ENCODE data around the gene TLR4.

Gene TLR4

DNA sequence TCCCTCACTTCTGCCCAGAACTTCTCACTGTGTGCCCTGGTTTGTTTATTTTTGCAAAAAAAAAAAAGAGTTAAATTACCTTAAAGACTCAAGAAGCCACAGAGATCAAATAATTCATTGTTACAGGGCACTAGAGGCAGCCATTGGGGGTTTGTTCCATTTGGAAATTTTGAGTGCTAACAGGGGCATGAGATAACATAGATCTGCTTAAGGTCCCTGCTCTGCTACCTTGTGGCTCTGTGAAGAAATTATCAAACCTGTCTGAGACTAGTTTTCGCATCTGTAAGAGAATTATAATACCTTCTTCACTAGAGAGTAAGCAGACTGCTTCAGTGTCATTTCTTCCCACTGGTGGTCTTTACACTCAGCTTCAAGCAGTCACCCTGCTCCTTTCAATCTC is 394 bp downstream of the TLR4 start:
- TF ChIP-seq, protein P1, sequence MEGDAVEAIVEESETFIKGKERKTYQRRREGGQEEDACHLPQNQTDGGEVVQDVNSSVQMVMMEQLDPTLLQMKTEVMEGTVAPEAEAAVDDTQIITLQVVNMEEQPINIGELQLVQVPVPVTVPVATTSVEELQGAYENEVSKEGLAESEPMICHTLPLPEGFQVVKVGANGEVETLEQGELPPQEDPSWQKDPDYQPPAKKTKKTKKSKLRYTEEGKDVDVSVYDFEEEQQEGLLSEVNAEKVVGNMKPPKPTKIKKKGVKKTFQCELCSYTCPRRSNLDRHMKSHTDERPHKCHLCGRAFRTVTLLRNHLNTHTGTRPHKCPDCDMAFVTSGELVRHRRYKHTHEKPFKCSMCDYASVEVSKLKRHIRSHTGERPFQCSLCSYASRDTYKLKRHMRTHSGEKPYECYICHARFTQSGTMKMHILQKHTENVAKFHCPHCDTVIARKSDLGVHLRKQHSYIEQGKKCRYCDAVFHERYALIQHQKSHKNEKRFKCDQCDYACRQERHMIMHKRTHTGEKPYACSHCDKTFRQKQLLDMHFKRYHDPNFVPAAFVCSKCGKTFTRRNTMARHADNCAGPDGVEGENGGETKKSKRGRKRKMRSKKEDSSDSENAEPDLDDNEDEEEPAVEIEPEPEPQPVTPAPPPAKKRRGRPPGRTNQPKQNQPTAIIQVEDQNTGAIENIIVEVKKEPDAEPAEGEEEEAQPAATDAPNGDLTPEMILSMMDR (IDR thresholded peaks at IDR 0.05; ENCODE audit: insufficient read depth, low read length, missing control alignments), result no peak
- POLR2A ChIA-PET, result interaction anchor here (0.9 to 1.5 kb wide), 2 partner anchors 10 to 15 kb away, joined by 4 read pairs; no protein-coding TSS in a partner anchor
- H3K4me3 ChIP-seq (ENCODE audit: low read depth, low read length), result peak overlapping the region; percentile 45

DNA sequence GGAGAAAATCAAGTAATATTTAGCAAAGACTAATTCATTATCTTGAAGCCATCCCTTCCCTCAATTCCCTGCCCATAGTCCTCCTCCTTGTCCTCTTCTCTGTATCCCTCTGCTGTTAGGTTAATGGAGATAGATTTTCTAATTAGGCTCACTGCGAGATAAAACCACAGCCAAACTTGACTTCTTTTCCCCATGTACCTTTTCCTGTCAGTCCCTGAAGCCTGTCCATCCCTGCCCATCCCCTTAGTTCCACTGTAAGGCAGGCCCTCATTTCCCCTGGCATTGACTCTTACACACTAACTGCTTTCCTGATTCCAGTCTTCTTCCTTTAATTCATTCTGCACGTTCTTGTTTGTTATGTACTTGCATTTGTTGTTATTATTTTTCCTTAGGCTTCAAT is 1.2 kb downstream of the TLR4 start:
- POLR2A ChIA-PET, result interaction anchor here (0.5 kb wide), 1 partner anchor 1241 kb away, joined by 3 read pairs; no protein-coding TSS in a partner anchor
- H3K4me3 ChIP-seq (ENCODE audit: low read depth, low read length), result 0 out of 2 replicates have a peak overlapping the region, but pooled peaks have one; percentile 45
- no peak for DNase-seq (ENCODE audit: low read depth, low spot score)
- CTCF ChIA-PET, result no interaction called here
- TF ChIP-seq, protein P1 (IDR thresholded peaks at IDR 0.05; ENCODE audit: insufficient read depth, low read length, missing control alignments), result no peak

More for the DNA sequence above, 394 bp downstream of the TLR4 start:
- CTCF ChIA-PET, result interaction anchor here (0.7 to 0.8 kb wide), 2 partner anchors 10 to 81 kb away, joined by 3 read pairs; no protein-coding TSS in a partner anchor
- DNase-seq (ENCODE audit: low read depth, low spot score), result no peak

DNA sequence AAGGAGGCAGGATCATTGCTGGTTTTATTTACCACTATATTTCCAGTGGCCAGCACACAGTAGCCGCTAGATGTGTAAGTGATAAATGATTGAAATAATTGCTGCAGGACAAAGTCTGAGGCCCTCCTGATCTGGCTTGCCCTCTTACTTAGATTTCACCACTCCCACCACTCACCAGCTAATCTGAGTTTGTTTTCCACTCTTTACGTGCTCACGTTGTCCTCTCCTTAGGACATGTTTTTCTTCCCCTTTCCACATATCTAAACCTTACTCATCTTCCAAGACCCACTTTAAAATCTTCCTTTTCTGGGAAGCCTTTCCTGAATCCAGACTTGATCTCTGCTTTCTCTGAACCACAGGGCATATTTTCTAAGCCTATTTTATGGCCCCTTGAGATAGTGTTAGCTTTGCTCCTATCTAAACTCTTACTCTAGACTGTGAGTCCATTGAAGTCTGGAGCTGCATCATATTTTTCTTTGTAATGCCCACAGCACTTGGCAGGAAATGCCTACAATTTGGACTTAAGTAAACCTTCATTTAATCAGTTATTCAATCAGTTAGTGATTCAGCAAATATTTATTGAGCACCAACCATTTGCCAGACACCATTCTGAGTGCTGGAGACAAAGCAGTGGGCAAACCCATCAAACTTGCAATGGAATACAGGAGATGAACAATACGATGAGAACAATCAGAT is 2.4 kb downstream of the TLR4 start:
- ChIA-PET POLR2A (no interaction called here), CTCF (no interaction called here)
- TF ChIP-seq, protein P1 (IDR thresholded peaks at IDR 0.05; ENCODE audit: insufficient read depth, low read length, missing control alignments), result no peak
- no peak overlapping the region for H3K4me3 ChIP-seq (ENCODE audit: low read depth, low read length)
- no peak for DNase-seq (ENCODE audit: low read depth, low spot score)

DNA sequence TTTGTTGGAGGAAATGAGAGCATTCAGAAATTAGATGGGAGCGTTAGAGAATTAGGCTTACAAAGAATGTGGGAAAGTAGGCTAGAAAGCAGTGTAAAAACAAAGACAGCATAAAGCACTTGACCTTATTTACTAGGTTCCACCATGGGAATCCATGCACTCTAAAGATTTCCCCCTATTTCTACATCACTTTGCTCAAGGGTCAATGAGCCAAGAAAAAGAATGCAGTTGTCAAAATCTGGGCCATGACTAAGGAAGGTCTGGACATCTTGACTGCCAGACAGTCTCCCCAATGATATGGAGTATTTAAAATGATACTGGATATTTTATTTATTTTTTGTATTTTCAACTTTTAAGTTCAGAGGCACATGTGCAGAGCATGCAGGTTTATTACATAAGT is 3.4 kb downstream of the TLR4 start:
- ChIA-PET CTCF (no interaction called here), POLR2A (no interaction called here)
- no peak for DNase-seq (ENCODE audit: low read depth, low spot score)
- TF ChIP-seq, protein P1 (IDR thresholded peaks at IDR 0.05; ENCODE audit: insufficient read depth, low read length, missing control alignments), result no peak
- no peak overlapping the region for H3K4me3 ChIP-seq (ENCODE audit: low read depth, low read length)

DNA sequence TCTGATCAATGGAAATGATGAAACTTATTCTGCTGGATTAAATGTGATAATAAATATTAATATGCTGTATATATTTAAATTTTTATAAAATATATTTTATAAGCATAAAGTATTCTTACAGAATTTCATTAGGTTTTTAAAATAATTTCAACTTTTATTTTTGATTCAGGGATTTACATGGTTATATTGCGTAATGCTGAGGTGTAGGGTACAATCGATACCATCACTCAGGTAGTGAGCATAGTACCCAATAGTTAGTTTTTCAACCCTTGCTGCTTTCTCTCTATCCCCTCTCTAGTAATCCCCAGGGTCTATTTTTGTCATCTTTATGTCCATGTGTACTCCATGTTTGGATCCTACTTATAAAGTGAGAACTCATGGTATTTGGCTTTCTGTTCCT is 5.7 kb downstream of the TLR4 start:
- POLR2A ChIA-PET, result no interaction called here
- DNase-seq (ENCODE audit: low read depth, low spot score), result no peak
- CTCF ChIA-PET, result no interaction called here
- no peak overlapping the region for H3K4me3 ChIP-seq (ENCODE audit: low read depth, low read length)
- TF ChIP-seq, protein P1 (IDR thresholded peaks at IDR 0.05; ENCODE audit: insufficient read depth, low read length, missing control alignments), result no peak

DNA sequence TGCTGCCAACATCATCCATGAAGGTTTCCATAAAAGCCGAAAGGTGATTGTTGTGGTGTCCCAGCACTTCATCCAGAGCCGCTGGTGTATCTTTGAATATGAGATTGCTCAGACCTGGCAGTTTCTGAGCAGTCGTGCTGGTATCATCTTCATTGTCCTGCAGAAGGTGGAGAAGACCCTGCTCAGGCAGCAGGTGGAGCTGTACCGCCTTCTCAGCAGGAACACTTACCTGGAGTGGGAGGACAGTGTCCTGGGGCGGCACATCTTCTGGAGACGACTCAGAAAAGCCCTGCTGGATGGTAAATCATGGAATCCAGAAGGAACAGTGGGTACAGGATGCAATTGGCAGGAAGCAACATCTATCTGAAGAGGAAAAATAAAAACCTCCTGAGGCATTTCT is 10.1 kb downstream of the TLR4 start:
- no peak overlapping the region for H3K4me3 ChIP-seq (ENCODE audit: low read depth, low read length)
- TF ChIP-seq, protein P1 (IDR thresholded peaks at IDR 0.05; ENCODE audit: insufficient read depth, low read length, missing control alignments), result no peak
- CTCF ChIA-PET, result no interaction called here
- POLR2A ChIA-PET, result no interaction called here
- no peak for DNase-seq (ENCODE audit: low read depth, low spot score)
